Adrenal gland (tissue), 12 donors: ENCODE results near the gene B4GALT6. TPM values are rescaled to one million over a fixed set of nuclear protein-coding genes. Genes with fewer than 3 reads are reported as not detected.
A peak's percentile ranks its signal among the peaks of the same experiment; 100 is the strongest.

Source experiments
- DNase-seq, 7 donors: peaks; one replicate each; pipeline ENCODE4 v3.0.0-alpha.2; 2019 to 2020
- H3K27ac ChIP-seq, 5 donors: fragments of 200-600 bp; sonication (generic) in 4 of 5; 1 replicate in 3 of 5; 2 replicates in 2 of 5; pipeline versions ENCODE4 v1.5.1 to v1.8.0; 2016 to 2020; ENCODE audit warnings: mild to moderate bottlenecking in 1 of 5
- H3K27me3 ChIP-seq: fragments of 200-600 bp; 2 replicates; pipeline ENCODE4 v1.8.0; 2021
- H3K36me3 ChIP-seq, 2 donors: fragments of 200-600 bp; replicated peaks in 1 of 2; 1 replicate in 1 of 2; 2 replicates in 1 of 2; pipeline versions ENCODE4 v1.5.1 to v1.8.0; 2018 to 2022
- H3K4me1 ChIP-seq, 2 donors: fragments of 200-600 bp; replicated peaks in 1 of 2; 1 replicate in 1 of 2; 2 replicates in 1 of 2; pipeline versions ENCODE4 v1.5.1 to v1.8.0; 2018 to 2021
- H3K4me3 ChIP-seq, 4 donors: fragments of 200-600 bp; sonication (generic) in 3 of 4; one replicate each; pipeline ENCODE4 v1.5.1; 2016 to 2018
- H3K9me3 ChIP-seq, 3 donors: fragments of 200-600 bp; sonication (generic) in 1 of 3; replicated peaks in 1 of 3; 1 replicate in 2 of 3; 2 replicates in 1 of 3; pipeline versions ENCODE4 v1.5.1 to v1.8.0; 2016 to 2021
- CTCF ChIP-seq, 6 experiments: fragments of 450-650 bp in 4 of 6; fragments of 200-600 bp in 2 of 6; sonication (generic) in 1 of 6; IDR thresholded peaks; 1 replicate in 5 of 6; 2 replicates in 1 of 6; pipeline versions ENCODE4 v1.5.1 to v1.8.0; 2016 to 2021; ENCODE audit warnings: antibody characterized with exemption in 6 of 6, mild to moderate bottlenecking in 2 of 6, moderate library complexity in 1 of 6
- POLR2A ChIP-seq, 2 donors: fragments of 450-650 bp; IDR thresholded peaks; one replicate each; pipeline ENCODE4 v1.6.1; 2017; ENCODE audit warnings: antibody characterized with exemption in 2 of 2, mild to moderate bottlenecking in 2 of 2, moderate library complexity in 1 of 2
- WGBS, 4 donors: extraction: QIAGEN DNeasy Blood & Tissue Kit in 2 of 4; methylation state at CpG; one replicate each; pipeline versions ENCODE4 v1.1.5 to v1.1.7; 2013 to 2017; 5-methylcytosine and 5-hydroxymethylcytosine counted together
- intact Hi-C, 2 donors: fragments of 100-400 bp; cut with DNase I; formaldehyde crosslinking; loops; one replicate each; pipeline versions ENCODE4 v1.14.1 to v1.15.0; 2022 to 2023
- polyA plus RNA-seq, 3 donors: library from polyadenylated mRNA; stranded (reverse); fragments of 200-250 nt in 2 of 3; fragments of 350-450 nt in 1 of 3; fragmentation: Illumina TruSeq in 1 of 3; extraction: RNeasy Lipid Tissue Mini Kit (QIAGEN cat#74804) in 1 of 3; gene quantifications; one replicate each; pipeline ENCODE4 v1.2.3, GENCODE V29; 2013 to 2014
- total RNA-seq, 9 donors: library from RNA; depleted of rRNA in 4 of 9; stranded (reverse); fragments of >200 nt in 4 of 9; fragments of 120-200 nt in 1 of 9; fragmentation: NEBNext Ultra II Directional in 1 of 9; extraction: Animal tissue kit (Norgen Biotek cat#: 25700) in 1 of 9; gene quantifications; one replicate each; pipeline versions ENCODE4 v1.1.0 to v1.2.4, GENCODE V29; 2013 to 2023
- donor health status: healthy with polysubstance abuse.
- donor health status: Bipolar disorder and iron deficiency.
- donor health status: DM: yes; HTN: yes; CAD: no.
- donor health status: DM: no; HTN: no; CAD: no.
- donor health status: DM: no; HTN: no; CAD: no.
- donor health status: DM: yes; HTN: yes; CAD: no.

Gene B4GALT6
- total and polyA plus RNA-seq, 12 donors: 6.4 to 71.3 (median 21.6) TPM

GRCh38 chr18:31652357-31652756 lies 32.0 kb downstream of the B4GALT6 start:
- intact Hi-C loops: no loop called here
- DNase-seq: no peak
- Histone ChIP-seq H3K4me1 (peaks cover 13 to 25% of the 10 kb centered on the region in 2 donors), H3K9me3 (no peaks in the 10 kb centered on the region), H3K27me3 (no peaks in the 10 kb centered on the region), H3K27ac (no peak overlapping the region), H3K4me3 (no peak overlapping the region), H3K36me3 (no peaks in the 10 kb centered on the region)
- WGBS, 4 donors: 77 to 89% (median 82%) methylated on average over 9 of the region's 9 CpGs
- TF ChIP-seq POLR2A (IDR thresholded peaks at IDR 0.05) (no peak), CTCF (IDR thresholded peaks at IDR 0.05) (no peak)

- intact Hi-C loops: no loop called here
- no peak overlapping the region for H3K4me3 ChIP-seq
- peaks cover 21 to 35% of the 10 kb centered on the region in 2 donors for H3K4me1 ChIP-seq
- no peak for TF ChIP-seq POLR2A (IDR thresholded peaks at IDR 0.05)
- no peak for TF ChIP-seq CTCF (IDR thresholded peaks at IDR 0.05)
- no peaks in the 10 kb centered on the region for H3K36me3 ChIP-seq
- no peaks in the 10 kb centered on the region for H3K27me3 ChIP-seq
- 87 to 95% (median 92%) methylated on average over 4 of the region's 4 CpGs for WGBS, 4 donors
- no peak for DNase-seq
- no peak overlapping the region for H3K27ac ChIP-seq
- no peaks in the 10 kb centered on the region for H3K9me3 ChIP-seq
Observed at GRCh38 chr18:31651369-31651768, 33.0 kb downstream of the B4GALT6 start.

GRCh38 chr18:31649978-31650719 lies 34.2 kb downstream of the B4GALT6 start:
- no peak for TF ChIP-seq POLR2A (IDR thresholded peaks at IDR 0.05)
- TF ChIP-seq CTCF (IDR thresholded peaks at IDR 0.05): no peak
- Histone ChIP-seq H3K4me1 (peaks cover 25 to 37% of the 10 kb centered on the region in 2 donors), H3K9me3 (no peaks in the 10 kb centered on the region), H3K27me3 (no peaks in the 10 kb centered on the region), H3K27ac (no peak overlapping the region), H3K4me3 (no peak overlapping the region), H3K36me3 (no peaks in the 10 kb centered on the region)
- 58 to 72% (median 65%) methylated on average over 3 to 4 of the region's 4 CpGs for WGBS, 4 donors
- intact Hi-C loops: no loop called here
- DNase-seq: no peak

- Histone ChIP-seq H3K4me3 (no peak overlapping the region), H3K4me1 (peaks cover 25 to 41% of the 10 kb centered on the region in 2 donors), H3K27me3 (no peaks in the 10 kb centered on the region), H3K9me3 (no peaks in the 10 kb centered on the region), H3K36me3 (no peaks in the 10 kb centered on the region), H3K27ac (peak overlapping the region in 2 of 5 donors; percentile 45 to 51)
- no peak for TF ChIP-seq POLR2A (IDR thresholded peaks at IDR 0.05)
- no peak for TF ChIP-seq CTCF (IDR thresholded peaks at IDR 0.05)
- WGBS, 4 donors: 87 to 94% (median 89%) methylated on average over 2 of the region's 2 CpGs
- intact Hi-C loops: no loop called here
- no peak for DNase-seq
Observed at GRCh38 chr18:31649449-31649848, 34.9 kb downstream of the B4GALT6 start.
